ENCODE results near the gene HLA-DQA1.

GRCh38 chr6:32655203-32655710, 18.1 kb downstream of the HLA-DQA1 start:
- TF ChIP-seq POLR2A (IDR thresholded peaks at IDR 0.05; ENCODE audit: low read length) (no peak), GATA1 (IDR thresholded peaks at IDR 0.05; ENCODE audit: low read depth, low read length) (no peak)
